Fibroblast of villous mesenchyme (primary cell): Measurements from ENCODE around the gene RNLS. TPM values are rescaled to one million over a fixed set of nuclear protein-coding genes. Genes with fewer than 3 reads are reported as not detected.
"Not testable (repeated sequence)": the region's sequence is repeated elsewhere in the genome, so short reads cannot be mapped to it uniquely, and the experiment has no call there.

Source experiments
- DNase-seq: peaks from one replicate; pipeline ENCODE4 v3.0.0-alpha.2; 2010; ENCODE audit warnings: low read depth
- H3K4me3 ChIP-seq: 2 replicates; pipeline ENCODE4 v1.5.1; 2011; ENCODE audit warnings: low read depth, mild to moderate bottlenecking, low read length
- CTCF ChIP-seq: IDR thresholded peaks from 2 replicates; pipeline ENCODE4 v1.5.1; 2012; ENCODE audit warnings: low read depth, mild to moderate bottlenecking, low read length; ENCODE audit not compliant: insufficient read depth
- total RNA-seq: library from RNA; depleted of rRNA; stranded (reverse); fragments of >200 nt; gene quantifications from 2 replicates; pipeline ENCODE4 v1.2.3, GENCODE V29; 2012

RNLS gene
- total RNA-seq, 1 donor = 14.2 TPM

- no peak for DNase-seq
- H3K4me3 ChIP-seq = no peak overlapping the region
- TF ChIP-seq CTCF = no peak
These were observed 210.1 kb downstream of the RNLS start for GRCh38 chr10:88372881-88373592.

DNA sequence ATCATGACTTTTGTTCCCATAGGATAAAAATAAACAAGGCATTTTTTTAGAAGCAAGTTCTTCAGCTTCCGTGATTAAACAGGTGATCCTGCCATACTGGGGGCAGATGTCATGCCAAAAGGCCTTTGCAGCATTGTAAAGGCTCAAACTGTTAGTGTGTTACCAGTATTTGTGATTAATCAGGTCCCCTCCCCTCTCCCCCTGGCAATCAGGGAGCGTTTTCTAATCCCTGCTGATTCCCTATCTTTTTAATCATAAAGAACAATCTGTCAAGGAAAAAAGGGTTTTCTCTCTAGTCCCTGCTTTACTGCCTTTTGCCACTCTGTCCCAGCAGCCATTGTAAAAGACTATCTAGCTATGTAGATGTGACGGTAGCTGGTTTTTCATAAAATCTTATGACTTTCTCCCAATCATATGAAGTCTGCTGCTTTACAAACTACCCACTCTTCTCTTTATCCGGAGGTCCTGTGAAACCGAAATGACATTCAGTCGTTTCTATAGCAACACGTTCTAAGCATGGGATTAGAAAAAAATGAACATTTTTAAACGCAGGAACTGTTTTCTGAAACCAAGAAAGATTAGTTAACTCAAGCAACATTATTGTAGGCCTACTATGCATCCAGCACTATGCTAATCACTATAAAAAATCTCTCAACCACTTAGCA is 210.9 kb downstream of the RNLS start:
- no peak overlapping the region for H3K4me3 ChIP-seq
- TF ChIP-seq CTCF = no peak
- no peak for DNase-seq

DNA sequence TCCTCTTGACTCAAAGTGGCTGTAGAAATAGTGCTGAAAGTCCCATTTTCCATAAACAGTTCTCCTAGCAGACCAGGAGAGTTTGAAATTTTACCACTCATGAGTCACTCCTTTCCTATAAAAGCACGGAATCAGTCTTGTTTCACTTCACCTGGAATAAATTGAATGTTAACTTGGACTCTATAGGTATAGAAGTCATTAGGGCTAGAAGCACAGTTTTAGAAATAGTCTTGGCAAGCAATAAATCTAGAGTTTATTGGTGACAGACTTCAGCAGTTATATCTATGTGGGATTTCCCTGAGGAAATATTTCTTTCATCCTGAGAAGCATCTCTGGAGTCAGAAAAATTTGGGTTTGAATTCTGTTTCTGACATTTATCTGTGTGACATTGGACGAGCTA is 212.4 kb downstream of the RNLS start:
- DNase-seq = no peak
- no peak for TF ChIP-seq CTCF
- no peak overlapping the region for H3K4me3 ChIP-seq

GRCh38 chr10:88366772-88367171 is 216.3 kb downstream of the RNLS start:
- DNase-seq = no peak
- no peak overlapping the region for H3K4me3 ChIP-seq
- TF ChIP-seq CTCF = no peak

DNA sequence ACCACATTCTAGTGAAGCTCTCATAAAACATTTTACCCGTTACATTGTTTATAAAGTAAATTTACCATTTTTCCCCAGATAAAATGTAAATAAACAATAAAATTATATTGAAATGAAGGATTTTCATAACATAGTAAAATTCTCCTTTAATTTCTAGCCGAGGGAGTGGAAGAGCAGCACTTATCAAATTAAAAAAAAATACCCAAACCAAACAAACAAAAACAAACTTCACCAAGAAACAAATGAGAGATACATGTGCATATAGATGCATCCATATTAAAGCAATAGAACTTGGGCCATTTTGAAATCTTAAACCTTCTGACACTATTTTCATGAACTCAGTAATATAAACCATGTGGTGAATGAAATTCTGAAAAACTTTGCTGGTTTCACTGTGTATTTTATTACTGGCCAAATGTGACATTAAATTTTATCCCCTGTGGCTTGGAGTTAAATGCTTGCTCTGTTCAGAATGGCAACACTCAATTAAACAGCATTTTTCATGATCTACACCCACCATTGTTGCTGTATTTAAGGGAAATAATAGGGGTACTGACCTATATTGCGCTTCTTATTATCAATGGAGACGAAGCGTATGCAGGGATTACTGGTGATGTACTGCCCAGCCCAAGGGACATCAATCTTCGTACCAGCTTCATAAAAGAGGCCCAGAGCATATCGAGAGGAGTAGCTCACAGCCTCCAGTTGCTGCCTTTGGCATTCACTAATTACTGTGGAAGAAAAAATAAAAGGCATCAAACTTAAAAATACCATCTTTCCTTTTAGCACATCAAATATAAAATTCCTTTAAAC is 220.9 kb downstream of the RNLS start:
- H3K4me3 ChIP-seq = no peak overlapping the region
- peak; percentile 32 for DNase-seq
- no peak for TF ChIP-seq CTCF

DNA sequence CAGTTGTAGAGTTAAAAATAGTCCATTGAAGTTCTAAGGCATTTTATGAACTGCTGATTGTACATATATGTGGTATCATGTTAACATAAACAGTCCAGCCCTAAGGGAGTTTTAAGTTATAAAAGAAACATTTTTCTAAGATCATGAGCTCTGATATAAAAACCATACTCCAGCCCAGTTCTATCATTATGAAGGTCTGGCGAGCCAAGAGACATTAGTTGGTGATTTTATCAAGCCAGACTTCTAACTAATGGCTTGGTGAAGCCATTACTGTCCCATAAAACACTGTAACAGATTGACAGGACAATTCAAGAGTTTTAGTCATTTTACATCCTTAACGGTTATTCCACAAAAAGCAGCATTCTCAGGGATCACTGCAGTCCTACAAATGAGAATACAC is 221.6 kb downstream of the RNLS start:
- peak; percentile 51 for DNase-seq
- no peak for TF ChIP-seq CTCF
- no peak overlapping the region for H3K4me3 ChIP-seq

- DNase-seq, H3K4me3 ChIP-seq: not testable (repeated sequence)
These were observed 227.4 kb downstream of the RNLS start for GRCh38 chr10:88355750-88356149.
